ENCODE data around the gene NCK2. TPM values are rescaled to one million over a fixed set of nuclear protein-coding genes. Genes with fewer than 3 reads are reported as not detected.

NCK2 gene
- total and polyA plus RNA-seq, 2 of the 13 experiments (the other 11 are each of a cell fraction or from before 2014, with no cell fraction given): 14.8 to 23.5 TPM

DNA sequence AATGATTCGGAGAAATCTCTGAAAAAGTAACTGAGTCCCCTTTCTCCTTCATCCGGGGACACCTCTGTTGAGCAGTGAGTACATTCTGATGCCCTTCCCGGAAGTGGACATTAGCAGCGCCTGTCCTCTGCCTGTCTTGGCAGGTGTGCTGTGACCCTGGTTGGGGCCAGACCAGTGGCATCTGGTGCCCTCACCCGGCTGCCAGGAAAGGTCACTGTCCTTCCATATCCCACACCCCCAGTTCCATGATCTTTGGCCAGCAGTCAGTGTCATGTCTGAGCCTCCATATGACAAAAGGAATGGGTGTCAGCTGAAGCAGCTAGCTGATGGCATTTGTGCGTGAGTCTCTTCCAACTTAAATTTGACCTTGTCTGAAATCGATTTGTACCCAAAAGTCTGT lies 128.1 kb downstream of the NCK2 start:
- intact Hi-C loops (cut with micrococcal nuclease; ENCODE audit: unreplicated experiment) (loop anchor here (1.0 kb wide), 1 partner anchor 30 kb away; no protein-coding TSS in a partner anchor), in situ Hi-C loops (cut with HindIII; ENCODE audit: extremely low pct_ligation_motif_present, low pct_unique_long_range_greater_than_20kb) (no loop called here)
- H3K9ac ChIP-seq (ENCODE audit: insufficient read depth, low read depth, low read length): no peak overlapping the region
- no peak for ATAC-seq
- 97% methylated on average over 6 of the region's 7 CpGs for WGBS (ENCODE audit: low lambda C conversion rate)
- no peak overlapping the region for H3K4me3 ChIP-seq (replicated peaks in 1 of 3; ENCODE audit: insufficient read depth in 1 of 3, low read depth in 2 of 3, low read length in 3 of 3)
- no TSS peak for BruUV-seq (replicated peaks)
- no peaks in the 10 kb centered on the region for H3K9me3 ChIP-seq (ENCODE audit: low read length)
- no peaks in the 10 kb centered on the region for H3K79me2 ChIP-seq (ENCODE audit: insufficient read depth, low read length)
- no peak overlapping the region for H3K4me2 ChIP-seq (ENCODE audit: low read depth, low read length)
- peaks cover 34% of the 10 kb centered on the region for H3K4me1 ChIP-seq (ENCODE audit: insufficient read depth, low read length)
- H3K27me3 ChIP-seq (ENCODE audit: control insufficient read depth in 1 of 2, insufficient read depth in 2 of 2, low read length in 2 of 2): no peaks in the 10 kb centered on the region
- DNase-seq (ENCODE audit: low spot score): no peak
- no peak overlapping the region for H2AFZ ChIP-seq (ENCODE audit: low read length)
- no peak for TF ChIP-seq KMT2A (CRISPR knock-in tag; IDR thresholded peaks at IDR 0.05)
- no peak for TF ChIP-seq ZNF644 (CRISPR knock-in tag; IDR thresholded peaks at IDR 0.05; ENCODE audit: low read depth)
- TF ChIP-seq RNF2 (conservative IDR thresholded peaks at IDR 0.05; ENCODE audit: low read depth): no peak
- no peak for TF ChIP-seq HOXA5 (CRISPR knock-in tag; IDR thresholded peaks at IDR 0.05)
- ChIA-PET POLR2A (no interaction called here), CTCF (ENCODE audit: low intra/inter-chr PET ratio, low total read pairs) (no interaction called here)
- FAIRE-seq: no peak
- no peaks in the 10 kb centered on the region; a peak in 1 of 5 replicates for H3K36me3 ChIP-seq (replicated peaks in 1 of 2; ENCODE audit: control insufficient read depth in 1 of 2, insufficient read depth in 2 of 2, low read length in 2 of 2)
- H3K27ac ChIP-seq (ENCODE audit: extremely low read length, insufficient read depth, low read length): no peak overlapping the region
- H4K20me1 ChIP-seq (ENCODE audit: insufficient read depth, low read length): no peaks in the 10 kb centered on the region

- BruUV-seq (replicated peaks): no TSS peak
- ChIA-PET POLR2A (no interaction called here), CTCF (ENCODE audit: low intra/inter-chr PET ratio, low total read pairs) (no interaction called here)
- Histone ChIP-seq H4K20me1 (ENCODE audit: insufficient read depth, low read length) (no peaks in the 10 kb centered on the region), H3K9me3 (ENCODE audit: low read length) (no peaks in the 10 kb centered on the region), H3K4me3 (replicated peaks in 1 of 3; ENCODE audit: insufficient read depth in 1 of 3, low read depth in 2 of 3, low read length in 3 of 3) (no peak overlapping the region), H3K27ac (ENCODE audit: extremely low read length, insufficient read depth, low read length) (no peak overlapping the region), H3K4me2 (ENCODE audit: low read depth, low read length) (no peak overlapping the region), H2AFZ (ENCODE audit: low read length) (no peak overlapping the region), H3K36me3 (replicated peaks in 1 of 2; ENCODE audit: control insufficient read depth in 1 of 2, insufficient read depth in 2 of 2, low read length in 2 of 2) (no peaks in the 10 kb centered on the region; a peak in 1 of 5 replicates), H3K79me2 (ENCODE audit: insufficient read depth, low read length) (no peaks in the 10 kb centered on the region), H3K4me1 (ENCODE audit: insufficient read depth, low read length) (peaks cover 39% of the 10 kb centered on the region), H3K27me3 (ENCODE audit: control insufficient read depth in 1 of 2, insufficient read depth in 2 of 2, low read length in 2 of 2) (no peaks in the 10 kb centered on the region), H3K9ac (ENCODE audit: insufficient read depth, low read depth, low read length) (no peak overlapping the region)
- DNase-seq (ENCODE audit: low spot score) (no peak), ATAC-seq (no peak), FAIRE-seq (no peak)
- in situ Hi-C loops (cut with HindIII; ENCODE audit: extremely low pct_ligation_motif_present, low pct_unique_long_range_greater_than_20kb): no loop called here
- 87% methylated on average over 5 of the region's 5 CpGs for WGBS (ENCODE audit: low lambda C conversion rate)
- intact Hi-C loops (cut with micrococcal nuclease; ENCODE audit: unreplicated experiment): no loop called here
- TF ChIP-seq ZNF766 (CRISPR knock-in tag; IDR thresholded peaks at IDR 0.05; ENCODE audit: borderline replicate concordance): no peak
- no peak for TF ChIP-seq SNAI1 (CRISPR knock-in tag; IDR thresholded peaks at IDR 0.05; ENCODE audit: borderline replicate concordance)
- TF ChIP-seq RFX3 (CRISPR knock-in tag; IDR thresholded peaks at IDR 0.05): no peak
Observed at GRCh38 chr2:105873281-105873680, 128.6 kb downstream of the NCK2 start.

All from HepG2 (cell line).